Measurements from ENCODE around the gene THUMPD3.

DNA sequence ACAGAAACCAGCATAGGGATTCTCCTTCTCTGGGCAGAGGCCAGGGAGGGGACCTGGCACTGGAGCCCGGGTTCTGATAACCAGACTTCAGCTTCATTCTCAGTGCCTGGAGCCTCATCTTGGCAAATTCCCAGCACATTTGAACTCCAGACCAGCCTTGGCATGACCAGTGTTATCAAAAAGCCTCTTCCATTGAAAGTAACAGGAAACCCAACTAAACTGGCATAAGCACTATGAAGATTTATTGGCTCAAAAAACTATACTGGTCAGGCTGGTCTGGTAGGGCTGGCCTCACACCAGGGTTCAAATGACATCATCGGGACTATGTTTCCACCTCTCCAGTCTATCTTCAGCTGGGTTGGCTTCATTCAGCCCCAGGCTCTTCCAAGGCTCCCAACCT, 48.1 kb upstream of the THUMPD3 start:
- no peak for TF ChIP-seq EZH2 (IDR thresholded peaks at IDR 0.05)
- TF ChIP-seq POLR2AphosphoS5 (IDR thresholded peaks at IDR 0.05; ENCODE audit: borderline replicate concordance, low read depth, low read length): no peak
- no peak for TF ChIP-seq FOXP2 (optimal IDR thresholded peaks at IDR 0.05; ENCODE audit: control extremely low read depth, extremely low read length, insufficient read depth)
